GM10266 (cell line): Measurements from ENCODE around the gene YAE1.

Experiments
- DNase-seq: peaks from one replicate; pipeline ENCODE4 v3.0.0; 2012; ENCODE audit errors: extremely low spot score
- CTCF ChIP-seq: IDR thresholded peaks from 2 replicates; pipeline ENCODE4 v1.5.1; 2012; ENCODE audit warnings: mild to moderate bottlenecking, low read depth; ENCODE audit not compliant: control insufficient read depth, insufficient read depth; ENCODE audit errors: missing control alignments

Gene YAE1

GRCh38 chr7:39553436-39553835 lies 12.8 kb upstream of the YAE1 start:
- no peak for DNase-seq
- no peak for TF ChIP-seq CTCF

- DNase-seq, result no peak
- TF ChIP-seq CTCF, result no peak
Measured at GRCh38 chr7:39554583-39555165, 11.5 kb upstream of the YAE1 start.

GRCh38 chr7:39557222-39557621 lies 9.0 kb upstream of the YAE1 start:
- DNase-seq, result no peak
- TF ChIP-seq CTCF, result no peak

- DNase-seq, result no peak
- no peak for TF ChIP-seq CTCF
Measured at GRCh38 chr7:39557911-39558310, 8.3 kb upstream of the YAE1 start.

GRCh38 chr7:39560408-39560807 lies 5.8 kb upstream of the YAE1 start:
- TF ChIP-seq CTCF, result no peak
- no peak for DNase-seq

- TF ChIP-seq CTCF, result no peak
- no peak for DNase-seq
Measured at GRCh38 chr7:39560997-39561396, 5.2 kb upstream of the YAE1 start.

- DNase-seq, result no peak
Measured at GRCh38 chr7:39565538-39565937, 666 bp upstream of the YAE1 start.

More at GRCh38 chr7:39565538-39565937, 666 bp upstream of the YAE1 start:
- TF ChIP-seq CTCF, result no peak
